HCT116 (cell line): ENCODE data around the gene ESPL1. TPM values are rescaled to one million over a fixed set of nuclear protein-coding genes. Genes with fewer than 3 reads are reported as not detected.

ENCODE experiments used
- ATAC-seq: fragments of 200-7000 bp; cut with Tn5 transposase; 2 replicates; pipeline ENCODE4 v1.9.1; 2020; ENCODE audit warnings: mild to moderate bottlenecking, moderate library complexity
- BruUV-seq: library from RNA; stranded (reverse); fragments of 400-500 nt; replicated peaks from 2 replicates; lab custom pipeline; 2021; lab: Mats Ljungman, UMichigan
- CTCF ChIA-PET: fragments of 300-600 bp; sonication (Branson Sonifier 250); formaldehyde crosslinking; loops from one replicate; lab custom pipeline; 2021; ENCODE audit warnings: antibody characterized with exemption; lab: Charles Lee
- POLR2A ChIA-PET: fragments of 300-600, 350-600 bp; sonication (Branson Sonifier 250); formaldehyde crosslinking; loops from one replicate; lab custom pipeline; 2021; ENCODE audit warnings: antibody characterized with exemption; lab: Charles Lee
- RAD21 ChIA-PET, 2 experiments: fragments of 300-600 bp; sonication (Branson Sonifier 250); formaldehyde crosslinking; loops; one replicate each; lab custom pipeline; 2023; ENCODE audit warnings: low total read pairs in 2 of 2; ENCODE audit not compliant: uncharacterized antibody in 2 of 2, unreplicated experiment in 2 of 2, low non-redundant PET in 1 of 2; lab: Charles Lee
- DNase-seq: peaks from one replicate; pipeline ENCODE4 v3.0.0-alpha.2; 2010; ENCODE audit warnings: low read depth, low spot score
- H2AFZ ChIP-seq: fragments of 200-600 bp; shearing (Covaris generic), sonication (generic); 2 replicates; pipeline ENCODE4 v1.6.1; 2017; ENCODE audit warnings: low read depth, mixed run types, mixed read lengths, antibody characterized with exemption, low read length; ENCODE audit not compliant: poor library complexity, severe bottlenecking
- H3K27ac ChIP-seq: 2 replicates; pipeline ENCODE4 v1.5.1; 2012; ENCODE audit warnings: low read depth, low read length
- H3K27me3 ChIP-seq: fragments of 200-600 bp; sonication (generic); 2 replicates; pipeline ENCODE4 v1.6.1; 2016; ENCODE audit warnings: mixed run types, low read length, mixed read lengths; ENCODE audit not compliant: insufficient read depth
- H3K36me3 ChIP-seq, 2 experiments: fragments of 200-500 bp in 1 of 2; fragments of 200-600 bp in 1 of 2; sonication (Bioruptor generic) in 1 of 2; sonication (generic) in 1 of 2; 2 replicates each; pipeline versions ENCODE4 v1.5.1 to v1.6.1; 2014 to 2016; ENCODE audit warnings: low read length in 2 of 2, inconsistent platforms in 1 of 2, mixed read lengths in 1 of 2, mixed run types in 1 of 2; ENCODE audit not compliant: insufficient read depth in 2 of 2, control insufficient read depth in 1 of 2
- H3K4me1 ChIP-seq, 2 experiments: fragments of 200-600 bp in 1 of 2; sonication (generic) in 1 of 2; 2 replicates each; pipeline versions ENCODE4 v1.5.1 to v1.6.1; 2012 to 2017; ENCODE audit warnings: low read length in 2 of 2, inconsistent platforms in 1 of 2, mild to moderate bottlenecking in 1 of 2, mixed read lengths in 1 of 2, mixed run types in 1 of 2, moderate library complexity in 1 of 2; ENCODE audit not compliant: insufficient read depth in 2 of 2, control insufficient read depth in 1 of 2
- H3K4me2 ChIP-seq: fragments of 200-600 bp; sonication (generic); 2 replicates; pipeline ENCODE4 v1.6.1; 2017; ENCODE audit warnings: mixed run types, low read length, mixed read lengths
- H3K4me3 ChIP-seq, 2 experiments: fragments of 200-600 bp in 1 of 2; sonication (generic) in 1 of 2; replicated peaks in 1 of 2; 2 replicates each; pipeline ENCODE4 v1.5.1; 2011 to 2016; ENCODE audit warnings: low read length in 2 of 2, control low read depth in 1 of 2, low read depth in 1 of 2, mild to moderate bottlenecking in 1 of 2, mixed read lengths in 1 of 2, mixed run types in 1 of 2
- H3K79me2 ChIP-seq: fragments of 200-600 bp; sonication (generic); 2 replicates; pipeline ENCODE4 v1.6.1; 2017; ENCODE audit warnings: mild to moderate bottlenecking, mixed run types, low read length, moderate library complexity, mixed read lengths; ENCODE audit not compliant: insufficient read depth
- H3K9ac ChIP-seq: fragments of 200-600 bp; sonication (generic); 2 replicates; pipeline ENCODE4 v1.6.1; 2016; ENCODE audit warnings: low read length, mixed read lengths
- H3K9me2 ChIP-seq: fragments of 200-600 bp; sonication (generic), shearing (Covaris generic); 2 replicates; pipeline ENCODE4 v1.6.1; 2017; ENCODE audit warnings: mixed run types, mild to moderate bottlenecking, moderate library complexity; ENCODE audit not compliant: insufficient read depth
- H3K9me3 ChIP-seq, 2 experiments: fragments of 200-500 bp in 1 of 2; fragments of 200-600 bp in 1 of 2; sonication (Bioruptor generic) in 1 of 2; sonication (generic) in 1 of 2; 2 replicates each; pipeline ENCODE4 v1.6.1; 2014 to 2017; ENCODE audit warnings: low read length in 2 of 2, mixed read lengths in 2 of 2, inconsistent platforms in 1 of 2, low read depth in 1 of 2, mild to moderate bottlenecking in 1 of 2, mixed run types in 1 of 2, moderate library complexity in 1 of 2; ENCODE audit not compliant: control insufficient read depth in 1 of 2, insufficient read depth in 1 of 2
- H4K20me1 ChIP-seq: fragments of 200-600 bp; sonication (generic), shearing (Covaris generic); 2 replicates; pipeline ENCODE4 v1.6.1; 2017; ENCODE audit warnings: mixed run types, mild to moderate bottlenecking, moderate library complexity; ENCODE audit not compliant: insufficient read depth
- CBX3 ChIP-seq: IDR thresholded peaks from 2 replicates; pipeline ENCODE4 v1.6.1; 2012; ENCODE audit warnings: low read depth
- CEBPB ChIP-seq: IDR thresholded peaks from 2 replicates; pipeline ENCODE4 v1.6.1; 2012; ENCODE audit warnings: low read depth
- EGR1 ChIP-seq: IDR thresholded peaks from 2 replicates; pipeline ENCODE4 v1.6.1; 2012; ENCODE audit warnings: low read depth
- ELF1 ChIP-seq: IDR thresholded peaks from 2 replicates; pipeline ENCODE4 v1.6.1; 2012; ENCODE audit warnings: low read depth, borderline replicate concordance
- EZH2phosphoT487 ChIP-seq: fragments of 200-600 bp; IDR thresholded peaks from 2 replicates; pipeline ENCODE4 v1.6.1; 2018; ENCODE audit warnings: antibody characterized with exemption, borderline replicate concordance
- FOSL1 ChIP-seq: IDR thresholded peaks from 2 replicates; pipeline ENCODE4 v1.6.1; 2012; ENCODE audit warnings: low read depth
- JUND ChIP-seq: IDR thresholded peaks from 2 replicates; pipeline ENCODE4 v1.6.1; 2012
- POLR2A ChIP-seq: IDR thresholded peaks from 2 replicates; pipeline ENCODE4 v1.7.0; 2011; ENCODE audit warnings: borderline replicate concordance; ENCODE audit not compliant: insufficient read depth, insufficient read length; ENCODE audit errors: extremely low read depth
- POLR2AphosphoS5 ChIP-seq: IDR thresholded peaks from 2 replicates; pipeline ENCODE4 v1.6.1; 2011; ENCODE audit warnings: mild to moderate bottlenecking, low read depth, low read length, moderate library complexity
- SIN3A ChIP-seq: IDR thresholded peaks from 2 replicates; pipeline ENCODE4 v1.6.1; 2012; ENCODE audit warnings: low read depth
- SP1 ChIP-seq: IDR thresholded peaks from 2 replicates; pipeline ENCODE4 v1.6.1; 2012; ENCODE audit warnings: low read depth
- SRF ChIP-seq: IDR thresholded peaks from 2 replicates; pipeline ENCODE4 v1.6.1; 2012; ENCODE audit warnings: low read depth
- TCF7L2 ChIP-seq: IDR thresholded peaks from 2 replicates; pipeline ENCODE4 v1.7.0; 2011; ENCODE audit warnings: borderline replicate concordance, inconsistent platforms; ENCODE audit not compliant: insufficient read depth, insufficient read length; ENCODE audit errors: extremely low read depth
- YY1 ChIP-seq: IDR thresholded peaks from 2 replicates; pipeline ENCODE4 v1.6.1; 2011; ENCODE audit warnings: low read length, low read depth, moderate library complexity, mild to moderate bottlenecking; ENCODE audit not compliant: insufficient replicate concordance; ENCODE audit errors: extremely low read depth
- ZFX ChIP-seq: fragments of 450-650 bp; IDR thresholded peaks from 2 replicates; pipeline ENCODE4 v1.6.1; 2017
- ZNF274 ChIP-seq: fragments of 200-500 bp; sonication (Bioruptor generic); IDR thresholded peaks from 2 replicates; pipeline ENCODE4 v1.6.1; 2014; ENCODE audit warnings: mild to moderate bottlenecking, low read depth, low read length, inconsistent platforms
- intact Hi-C: fragments of 100-400 bp; cut with micrococcal nuclease; formaldehyde crosslinking; loops from 2 replicates; pipeline ENCODE4 v1.10.0; 2022
- total RNA-seq: library from RNA; stranded (reverse); gene quantifications from one replicate; pipeline ENCODE4 v1.2.1, GENCODE V29; 2021; ENCODE audit not compliant: unreplicated experiment
- TF ChIP-seq, protein P1 (sequence below): IDR thresholded peaks from 2 replicates; pipeline ENCODE4 v1.6.1; 2011; ENCODE audit warnings: mild to moderate bottlenecking, low read length, moderate library complexity; ENCODE audit not compliant: insufficient replicate concordance; ENCODE audit errors: extremely low read depth
- TF ChIP-seq, protein P2 (sequence below): IDR thresholded peaks from 2 replicates; pipeline ENCODE4 v1.6.1; 2012; ENCODE audit warnings: low read depth
- TF ChIP-seq, protein P3 (sequence below): IDR thresholded peaks from 2 replicates; pipeline ENCODE4 v1.6.1; 2012
- TF ChIP-seq, protein P4 (sequence below), 3 experiments: fragments of 200-600 bp in 1 of 3; sonication (generic) in 1 of 3; IDR thresholded peaks in 2 of 3; conservative IDR thresholded peaks in 1 of 3; 2 replicates each; pipeline ENCODE4 v1.5.1; 2012 to 2017; ENCODE audit warnings: low read depth in 2 of 3, low read length in 2 of 3, antibody characterized with exemption in 1 of 3, borderline replicate concordance in 1 of 3, control low read depth in 1 of 3, mild to moderate bottlenecking in 1 of 3, mixed read lengths in 1 of 3, mixed run types in 1 of 3, moderate library complexity in 1 of 3; ENCODE audit not compliant: insufficient read depth in 1 of 3

ESPL1 gene
- total RNA-seq, 1 experiment from 2014 or later, result 50.3 TPM

DNA sequence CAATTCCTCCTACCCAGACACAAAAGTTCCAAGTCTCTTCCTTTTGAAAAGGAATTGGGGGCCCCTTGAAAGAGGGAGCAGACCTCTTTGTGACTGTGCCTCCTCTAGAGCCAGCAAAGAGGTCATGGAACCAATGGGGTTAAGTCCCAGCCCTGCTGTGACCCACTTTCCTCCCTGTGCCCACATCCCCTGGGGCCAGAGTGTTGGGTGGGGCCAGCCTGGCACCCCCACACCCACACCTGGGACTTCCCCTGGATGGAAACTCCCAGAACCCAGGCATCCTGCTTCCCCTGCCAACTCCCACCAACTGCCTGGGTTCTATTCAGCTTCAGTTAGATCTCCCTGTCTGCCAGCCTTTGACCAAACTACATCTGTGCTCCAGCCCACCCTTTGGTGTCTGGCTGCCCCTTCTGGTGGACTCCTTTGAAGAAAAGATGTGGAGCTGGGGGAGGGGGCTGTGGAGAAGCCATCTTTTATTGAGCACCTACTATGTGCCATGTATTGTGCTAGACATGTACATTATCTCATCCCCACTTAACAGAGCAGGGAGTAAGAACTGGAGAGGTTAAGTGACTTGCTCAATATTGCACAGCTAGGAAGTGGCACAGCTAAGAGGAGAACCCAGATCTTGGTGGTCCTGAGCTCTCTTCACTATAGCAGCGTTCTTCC is 31.5 kb upstream of the ESPL1 start:
- POLR2A ChIA-PET, result no interaction called here
- Histone ChIP-seq H4K20me1 (no peaks in the 10 kb centered on the region), H3K4me1 (peaks cover 28 to 47% of the 10 kb centered on the region in 2 experiments), H3K9ac (no peak overlapping the region), H2AFZ (no peak overlapping the region), H3K27ac (no peak overlapping the region), H3K27me3 (no peaks in the 10 kb centered on the region), H3K79me2 (no peaks in the 10 kb centered on the region; the same call in 1 of the 2 replicates), H3K4me2 (no peak overlapping the region), H3K4me3 (no peak overlapping the region), H3K9me2 (no peaks in the 10 kb centered on the region), H3K36me3 (no peaks in the 10 kb centered on the region), H3K9me3 (no peaks in the 10 kb centered on the region)
- ATAC-seq (no peak), DNase-seq (no peak)
- intact Hi-C loops, result no loop called here
- CTCF ChIA-PET, result interaction anchor here (1.1 kb wide), 1 partner anchor 15 kb away, joined by 3 read pairs; no protein-coding TSS in a partner anchor
- no peak for TF ChIP-seq SRF
- no peak for TF ChIP-seq CEBPB
- TF ChIP-seq EGR1, result no peak
- TF ChIP-seq POLR2AphosphoS5, result no peak
- no peak for TF ChIP-seq CBX3
- no peak for TF ChIP-seq POLR2A
- TF ChIP-seq ELF1, result no peak
- TF ChIP-seq FOSL1, result no peak
- no peak for TF ChIP-seq SP1
- no peak for TF ChIP-seq SIN3A
- no peak for TF ChIP-seq ZNF274
- TF ChIP-seq EZH2phosphoT487, result no peak
- TF ChIP-seq, protein P1, sequence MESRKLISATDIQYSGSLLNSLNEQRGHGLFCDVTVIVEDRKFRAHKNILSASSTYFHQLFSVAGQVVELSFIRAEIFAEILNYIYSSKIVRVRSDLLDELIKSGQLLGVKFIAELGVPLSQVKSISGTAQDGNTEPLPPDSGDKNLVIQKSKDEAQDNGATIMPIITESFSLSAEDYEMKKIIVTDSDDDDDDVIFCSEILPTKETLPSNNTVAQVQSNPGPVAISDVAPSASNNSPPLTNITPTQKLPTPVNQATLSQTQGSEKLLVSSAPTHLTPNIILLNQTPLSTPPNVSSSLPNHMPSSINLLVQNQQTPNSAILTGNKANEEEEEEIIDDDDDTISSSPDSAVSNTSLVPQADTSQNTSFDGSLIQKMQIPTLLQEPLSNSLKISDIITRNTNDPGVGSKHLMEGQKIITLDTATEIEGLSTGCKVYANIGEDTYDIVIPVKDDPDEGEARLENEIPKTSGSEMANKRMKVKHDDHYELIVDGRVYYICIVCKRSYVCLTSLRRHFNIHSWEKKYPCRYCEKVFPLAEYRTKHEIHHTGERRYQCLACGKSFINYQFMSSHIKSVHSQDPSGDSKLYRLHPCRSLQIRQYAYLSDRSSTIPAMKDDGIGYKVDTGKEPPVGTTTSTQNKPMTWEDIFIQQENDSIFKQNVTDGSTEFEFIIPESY, result no peak
- TF ChIP-seq, protein P2, sequence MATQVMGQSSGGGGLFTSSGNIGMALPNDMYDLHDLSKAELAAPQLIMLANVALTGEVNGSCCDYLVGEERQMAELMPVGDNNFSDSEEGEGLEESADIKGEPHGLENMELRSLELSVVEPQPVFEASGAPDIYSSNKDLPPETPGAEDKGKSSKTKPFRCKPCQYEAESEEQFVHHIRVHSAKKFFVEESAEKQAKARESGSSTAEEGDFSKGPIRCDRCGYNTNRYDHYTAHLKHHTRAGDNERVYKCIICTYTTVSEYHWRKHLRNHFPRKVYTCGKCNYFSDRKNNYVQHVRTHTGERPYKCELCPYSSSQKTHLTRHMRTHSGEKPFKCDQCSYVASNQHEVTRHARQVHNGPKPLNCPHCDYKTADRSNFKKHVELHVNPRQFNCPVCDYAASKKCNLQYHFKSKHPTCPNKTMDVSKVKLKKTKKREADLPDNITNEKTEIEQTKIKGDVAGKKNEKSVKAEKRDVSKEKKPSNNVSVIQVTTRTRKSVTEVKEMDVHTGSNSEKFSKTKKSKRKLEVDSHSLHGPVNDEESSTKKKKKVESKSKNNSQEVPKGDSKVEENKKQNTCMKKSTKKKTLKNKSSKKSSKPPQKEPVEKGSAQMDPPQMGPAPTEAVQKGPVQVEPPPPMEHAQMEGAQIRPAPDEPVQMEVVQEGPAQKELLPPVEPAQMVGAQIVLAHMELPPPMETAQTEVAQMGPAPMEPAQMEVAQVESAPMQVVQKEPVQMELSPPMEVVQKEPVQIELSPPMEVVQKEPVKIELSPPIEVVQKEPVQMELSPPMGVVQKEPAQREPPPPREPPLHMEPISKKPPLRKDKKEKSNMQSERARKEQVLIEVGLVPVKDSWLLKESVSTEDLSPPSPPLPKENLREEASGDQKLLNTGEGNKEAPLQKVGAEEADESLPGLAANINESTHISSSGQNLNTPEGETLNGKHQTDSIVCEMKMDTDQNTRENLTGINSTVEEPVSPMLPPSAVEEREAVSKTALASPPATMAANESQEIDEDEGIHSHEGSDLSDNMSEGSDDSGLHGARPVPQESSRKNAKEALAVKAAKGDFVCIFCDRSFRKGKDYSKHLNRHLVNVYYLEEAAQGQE, result no peak
- no peak for TF ChIP-seq YY1
- TF ChIP-seq TCF7L2, result no peak
- no peak for TF ChIP-seq JUND
- TF ChIP-seq ZFX, result no peak
- TF ChIP-seq, protein P3, sequence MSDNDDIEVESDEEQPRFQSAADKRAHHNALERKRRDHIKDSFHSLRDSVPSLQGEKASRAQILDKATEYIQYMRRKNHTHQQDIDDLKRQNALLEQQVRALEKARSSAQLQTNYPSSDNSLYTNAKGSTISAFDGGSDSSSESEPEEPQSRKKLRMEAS, result no peak
- TF ChIP-seq, protein P4, sequence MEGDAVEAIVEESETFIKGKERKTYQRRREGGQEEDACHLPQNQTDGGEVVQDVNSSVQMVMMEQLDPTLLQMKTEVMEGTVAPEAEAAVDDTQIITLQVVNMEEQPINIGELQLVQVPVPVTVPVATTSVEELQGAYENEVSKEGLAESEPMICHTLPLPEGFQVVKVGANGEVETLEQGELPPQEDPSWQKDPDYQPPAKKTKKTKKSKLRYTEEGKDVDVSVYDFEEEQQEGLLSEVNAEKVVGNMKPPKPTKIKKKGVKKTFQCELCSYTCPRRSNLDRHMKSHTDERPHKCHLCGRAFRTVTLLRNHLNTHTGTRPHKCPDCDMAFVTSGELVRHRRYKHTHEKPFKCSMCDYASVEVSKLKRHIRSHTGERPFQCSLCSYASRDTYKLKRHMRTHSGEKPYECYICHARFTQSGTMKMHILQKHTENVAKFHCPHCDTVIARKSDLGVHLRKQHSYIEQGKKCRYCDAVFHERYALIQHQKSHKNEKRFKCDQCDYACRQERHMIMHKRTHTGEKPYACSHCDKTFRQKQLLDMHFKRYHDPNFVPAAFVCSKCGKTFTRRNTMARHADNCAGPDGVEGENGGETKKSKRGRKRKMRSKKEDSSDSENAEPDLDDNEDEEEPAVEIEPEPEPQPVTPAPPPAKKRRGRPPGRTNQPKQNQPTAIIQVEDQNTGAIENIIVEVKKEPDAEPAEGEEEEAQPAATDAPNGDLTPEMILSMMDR (IDR thresholded peaks at IDR 0.05 in 2 of 3, conservative IDR thresholded peaks at IDR 0.05 in 1 of 3; ENCODE audit: borderline replicate concordance in 1 of 3, insufficient read depth in 1 of 3, low read depth in 2 of 3, low read length in 2 of 3), result no peak
- RAD21 ChIA-PET, result no interaction called here
- no TSS peak for BruUV-seq
